Keratinocyte (primary cell): ENCODE measurements around the gene ITGAV. TPM values are rescaled to one million over a fixed set of nuclear protein-coding genes. Genes with fewer than 3 reads are reported as not detected.

ENCODE experiments used
- DNase-seq: peaks from one replicate; pipeline ENCODE4 v3.0.0-alpha.2; 2011; ENCODE audit warnings: low read depth, missing footprints, low spot score
- FAIRE-seq: peaks from 2 replicates; lab custom pipeline; 2011; peaks lifted over from hg19 to GRCh38; lab: Jason Lieb, UNC
- H2AFZ ChIP-seq: 2 replicates; pipeline ENCODE4 v1.6.0; 2012; ENCODE audit warnings: low read length, control low read depth, inconsistent platforms; ENCODE audit not compliant: control insufficient read depth
- H3K27ac ChIP-seq: 2 replicates; pipeline ENCODE4 v1.5.1; 2011; ENCODE audit warnings: low read length; ENCODE audit not compliant: control insufficient read depth, insufficient read depth
- H3K27me3 ChIP-seq: 3 replicates; pipeline ENCODE4 v1.6.0; 2011; ENCODE audit warnings: low read length; ENCODE audit not compliant: control insufficient read depth, insufficient read depth; ENCODE audit errors: extremely low read depth
- H3K36me3 ChIP-seq, 2 experiments: 2 replicates in 1 of 2; 3 replicates in 1 of 2; pipeline ENCODE4 v1.5.1; 2011; ENCODE audit warnings: low read length in 2 of 2, mild to moderate bottlenecking in 1 of 2; ENCODE audit not compliant: control insufficient read depth in 2 of 2, insufficient read depth in 2 of 2; ENCODE audit errors: extremely low read depth in 1 of 2
- H3K4me1 ChIP-seq: 3 replicates; pipeline ENCODE4 v1.5.1; 2011; ENCODE audit warnings: low read length; ENCODE audit not compliant: control insufficient read depth, insufficient read depth; ENCODE audit errors: extremely low read depth
- H3K4me2 ChIP-seq: 3 replicates; pipeline ENCODE4 v1.6.0; 2011; ENCODE audit warnings: low read depth, low read length; ENCODE audit not compliant: control insufficient read depth, insufficient read depth; ENCODE audit errors: extremely low read depth
- H3K4me3 ChIP-seq, 3 experiments: fragments of 200-600 bp in 1 of 3; sonication (generic) in 1 of 3; 2 replicates in 2 of 3; 3 replicates in 1 of 3; pipeline ENCODE4 v1.5.1; 2011 to 2016; ENCODE audit warnings: low read length in 3 of 3, mild to moderate bottlenecking in 3 of 3, control low read depth in 2 of 3, inconsistent platforms in 1 of 3, low read depth in 1 of 3, mixed read lengths in 1 of 3, mixed run types in 1 of 3, moderate library complexity in 1 of 3; ENCODE audit not compliant: control insufficient read depth in 2 of 3, insufficient read depth in 2 of 3; ENCODE audit errors: extremely low read depth in 1 of 3
- H3K79me2 ChIP-seq: 2 replicates; pipeline ENCODE4 v1.6.0; 2012; ENCODE audit warnings: low read length; ENCODE audit not compliant: control insufficient read depth, insufficient read depth
- H3K9ac ChIP-seq: 3 replicates; pipeline ENCODE4 v1.6.0; 2011; ENCODE audit warnings: low read length; ENCODE audit not compliant: control insufficient read depth, insufficient read depth; ENCODE audit errors: extremely low read depth
- H3K9me1 ChIP-seq: 3 replicates; pipeline ENCODE4 v1.6.0; 2011; ENCODE audit warnings: low read length; ENCODE audit not compliant: control insufficient read depth, insufficient read depth; ENCODE audit errors: extremely low read depth
- H3K9me3 ChIP-seq: 2 replicates; pipeline ENCODE4 v1.5.1; 2012; ENCODE audit warnings: low read depth, low read length; ENCODE audit not compliant: control insufficient read depth
- H4K20me1 ChIP-seq: 3 replicates; pipeline ENCODE4 v1.6.0; 2011; ENCODE audit warnings: low read length; ENCODE audit not compliant: control insufficient read depth, insufficient read depth; ENCODE audit errors: extremely low read depth
- EZH2 ChIP-seq: IDR thresholded peaks from one replicate; pipeline ENCODE4 v1.6.1; 2012; ENCODE audit warnings: inconsistent platforms, mild to moderate bottlenecking, low read length, moderate library complexity
- dilution Hi-C: fragments of 300-500 bp; cut with MboI; formaldehyde crosslinking; loops from one replicate; pipeline ENCODE4 v1.7.0; 2020; ENCODE audit warnings: low sequenced_read_pairs; ENCODE audit not compliant: extremely low pct_ligation_motif_present
- polyA plus RNA-seq, 5 experiments: library from polyadenylated mRNA; depleted of rRNA in 3 of 5; stranded (reverse) in 3 of 5; stranded (forward) in 1 of 5; unstranded in 1 of 5; fragments of >200 nt; gene quantifications; 1 replicate in 1 of 5; 2 replicates in 3 of 5; 3 replicates in 1 of 5; pipeline versions ENCODE4 v1.2.1 to v1.2.3, GENCODE V29; 2011 to 2012; ENCODE audit warnings: missing spikeins in 2 of 5, low read depth in 1 of 5, low replicate concordance in 1 of 5
- TF ChIP-seq, protein P1 (sequence below), 3 experiments: IDR thresholded peaks in 1 of 3; conservative IDR thresholded peaks in 1 of 3; optimal IDR thresholded peaks in 1 of 3; 2 replicates in 2 of 3; 3 replicates in 1 of 3; pipeline versions ENCODE3 to v1.5.1; 2011; ENCODE audit warnings: low read length in 3 of 3, mild to moderate bottlenecking in 3 of 3, moderate library complexity in 2 of 3, control low read depth in 1 of 3, inconsistent platforms in 1 of 3; ENCODE audit not compliant: insufficient read depth in 2 of 3; ENCODE audit errors: extremely low read depth in 1 of 3

ITGAV gene
- polyA plus RNA-seq, 1 donor (not counting 4 experiments of a cell fraction or from before 2014, with no cell fraction given), result 63.7 TPM

GRCh38 chr2:186702501-186702900 lies 112.6 kb downstream of the ITGAV start:
- H3K9ac ChIP-seq, result no peak overlapping the region
- FAIRE-seq (no peak), DNase-seq (no peak)
- H3K4me1 ChIP-seq, result no peaks in the 10 kb centered on the region
- no peak overlapping the region for H3K27ac ChIP-seq
- no peak for TF ChIP-seq EZH2
- TF ChIP-seq, protein P1, sequence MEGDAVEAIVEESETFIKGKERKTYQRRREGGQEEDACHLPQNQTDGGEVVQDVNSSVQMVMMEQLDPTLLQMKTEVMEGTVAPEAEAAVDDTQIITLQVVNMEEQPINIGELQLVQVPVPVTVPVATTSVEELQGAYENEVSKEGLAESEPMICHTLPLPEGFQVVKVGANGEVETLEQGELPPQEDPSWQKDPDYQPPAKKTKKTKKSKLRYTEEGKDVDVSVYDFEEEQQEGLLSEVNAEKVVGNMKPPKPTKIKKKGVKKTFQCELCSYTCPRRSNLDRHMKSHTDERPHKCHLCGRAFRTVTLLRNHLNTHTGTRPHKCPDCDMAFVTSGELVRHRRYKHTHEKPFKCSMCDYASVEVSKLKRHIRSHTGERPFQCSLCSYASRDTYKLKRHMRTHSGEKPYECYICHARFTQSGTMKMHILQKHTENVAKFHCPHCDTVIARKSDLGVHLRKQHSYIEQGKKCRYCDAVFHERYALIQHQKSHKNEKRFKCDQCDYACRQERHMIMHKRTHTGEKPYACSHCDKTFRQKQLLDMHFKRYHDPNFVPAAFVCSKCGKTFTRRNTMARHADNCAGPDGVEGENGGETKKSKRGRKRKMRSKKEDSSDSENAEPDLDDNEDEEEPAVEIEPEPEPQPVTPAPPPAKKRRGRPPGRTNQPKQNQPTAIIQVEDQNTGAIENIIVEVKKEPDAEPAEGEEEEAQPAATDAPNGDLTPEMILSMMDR (optimal IDR thresholded peaks at IDR 0.05 in 1 of 3, IDR thresholded peaks at IDR 0.05 in 1 of 3, conservative IDR thresholded peaks at IDR 0.05 in 1 of 3; ENCODE audit: extremely low read depth in 1 of 3, insufficient read depth in 2 of 3, low read length in 3 of 3), result no peak
- H3K9me1 ChIP-seq, result no peaks in the 10 kb centered on the region
- no peaks in the 10 kb centered on the region for H4K20me1 ChIP-seq
- H3K79me2 ChIP-seq, result no peaks in the 10 kb centered on the region
- H2AFZ ChIP-seq, result no peak overlapping the region
- no peak overlapping the region for H3K4me3 ChIP-seq
- H3K36me3 ChIP-seq, result no peaks in the 10 kb centered on the region
- dilution Hi-C loops, result no loop called here
- H3K27me3 ChIP-seq, result no peaks in the 10 kb centered on the region
- no peaks in the 10 kb centered on the region for H3K9me3 ChIP-seq
- H3K4me2 ChIP-seq, result no peak overlapping the region

- dilution Hi-C loops, result no loop called here
- Histone ChIP-seq H3K27me3 (no peaks in the 10 kb centered on the region), H3K4me2 (no peak overlapping the region), H3K9me1 (no peaks in the 10 kb centered on the region), H2AFZ (no peak overlapping the region), H3K36me3 (no peaks in the 10 kb centered on the region), H3K9me3 (no peaks in the 10 kb centered on the region), H3K79me2 (no peaks in the 10 kb centered on the region), H3K4me1 (no peaks in the 10 kb centered on the region), H4K20me1 (no peaks in the 10 kb centered on the region), H3K9ac (no peak overlapping the region), H3K27ac (no peak overlapping the region), H3K4me3 (no peak overlapping the region)
- FAIRE-seq, result no peak
- TF ChIP-seq EZH2, result no peak
- TF ChIP-seq, protein P1 (optimal IDR thresholded peaks at IDR 0.05 in 1 of 3, IDR thresholded peaks at IDR 0.05 in 1 of 3, conservative IDR thresholded peaks at IDR 0.05 in 1 of 3; ENCODE audit: extremely low read depth in 1 of 3, insufficient read depth in 2 of 3, low read length in 3 of 3), result no peak
- no peak for DNase-seq
Measured at GRCh38 chr2:186704897-186705296, 115.0 kb downstream of the ITGAV start.
